Activated CD8-positive, alpha-beta memory T cell treated with anti-CD3 and anti-CD28 coated beads for 1 hour (primary cell): Measurements from ENCODE around the gene TNRC6C.
"Not testable (repeated sequence)": the region's sequence is repeated elsewhere in the genome, so short reads cannot be mapped to it uniquely, and the experiment has no call there.

Experiments
- DNase-seq, 2 donors: peaks; one replicate each; pipeline ENCODE4 v3.0.0-alpha.2; 2020; ENCODE audit warnings: low read depth in 1 of 2; ENCODE audit errors: extremely low read depth in 1 of 2

Gene TNRC6C

GRCh38 chr17:78040440-78041385, 82.2 kb downstream of the TNRC6C start:
- DNase-seq = no peak

GRCh38 chr17:78041386-78042179, 83.1 kb downstream of the TNRC6C start:
- DNase-seq = no peak

GRCh38 chr17:78042542-78042941, 84.0 kb downstream of the TNRC6C start:
- DNase-seq = no peak

GRCh38 chr17:78043031-78043430, 84.5 kb downstream of the TNRC6C start:
- no peak for DNase-seq

- DNase-seq = no peak
These were observed 85.9 kb downstream of the TNRC6C start for GRCh38 chr17:78044280-78044835.

GRCh38 chr17:78045316-78045715, 86.8 kb downstream of the TNRC6C start:
- no peak for DNase-seq

GRCh38 chr17:78046923-78047322, 88.4 kb downstream of the TNRC6C start:
- DNase-seq = no peak

GRCh38 chr17:78048346-78049292, 90.1 kb downstream of the TNRC6C start:
- DNase-seq = no peak

GRCh38 chr17:78049609-78050008, 91.1 kb downstream of the TNRC6C start:
- no peak for DNase-seq

GRCh38 chr17:78051186-78051972, 92.9 kb downstream of the TNRC6C start:
- no peak for DNase-seq

GRCh38 chr17:78053777-78054468, 95.4 kb downstream of the TNRC6C start:
- DNase-seq = no peak

- DNase-seq = no peak
These were observed 98.7 kb downstream of the TNRC6C start for GRCh38 chr17:78057113-78057740.

- no peak for DNase-seq
These were observed 99.5 kb downstream of the TNRC6C start for GRCh38 chr17:78058001-78058400.

GRCh38 chr17:78058581-78058980, 100.1 kb downstream of the TNRC6C start:
- no peak for DNase-seq

GRCh38 chr17:78062596-78062995, 104.1 kb downstream of the TNRC6C start:
- no peak for DNase-seq

GRCh38 chr17:78063489-78063888, 105.0 kb downstream of the TNRC6C start:
- DNase-seq = no peak

- DNase-seq = no peak
These were observed 106.2 kb downstream of the TNRC6C start for GRCh38 chr17:78064708-78065107.

GRCh38 chr17:78066976-78067375, 108.5 kb downstream of the TNRC6C start:
- DNase-seq = not testable (repeated sequence)

GRCh38 chr17:78069695-78070094, 111.2 kb downstream of the TNRC6C start:
- no peak for DNase-seq
